BLaER1 (cell line): ENCODE data around the gene CMTM2.
A peak's percentile ranks its signal among the peaks of the same experiment; 100 is the strongest.
"Not testable (repeated sequence)": the region's sequence is repeated elsewhere in the genome, so short reads cannot be mapped to it uniquely, and the experiment has no call there.

Source experiments
- H3K27ac ChIP-seq: shearing (Covaris generic); formaldehyde crosslinking; 2 replicates; pipeline ENCODE4 v1.8.1; 2022
- H3K27me3 ChIP-seq: shearing (Covaris generic); formaldehyde crosslinking; 2 replicates; pipeline ENCODE4 v1.8.1; 2022
- H3K36me3 ChIP-seq: shearing (Covaris generic); formaldehyde crosslinking; 2 replicates; pipeline ENCODE4 v1.8.1; 2022
- H3K4me1 ChIP-seq: shearing (Covaris generic); formaldehyde crosslinking; 2 replicates; pipeline ENCODE4 v1.8.1; 2022
- H3K4me2 ChIP-seq: shearing (Covaris generic); formaldehyde crosslinking; 2 replicates; pipeline ENCODE4 v1.8.1; 2022
- H3K4me3 ChIP-seq: shearing (Covaris generic); formaldehyde crosslinking; 2 replicates; pipeline ENCODE4 v1.8.1; 2022
- H3K9ac ChIP-seq: shearing (Covaris generic); formaldehyde crosslinking; 2 replicates; pipeline ENCODE4 v1.8.1; 2022
- H3K9me3 ChIP-seq: shearing (Covaris generic); formaldehyde crosslinking; 2 replicates; pipeline ENCODE4 v1.8.1; 2022
- H4K20me1 ChIP-seq: shearing (Covaris generic); formaldehyde crosslinking; 2 replicates; pipeline ENCODE4 v1.8.1; 2022
- Cebpa-rat ChIP-seq: shearing (Covaris generic); IDR thresholded peaks from 2 replicates; pipeline ENCODE4 v1.8.1; 2022

CMTM2 gene

GRCh38 chr16:66566051-66566901 is 13.0 kb upstream of the CMTM2 start, which contains the start of gene CMTM1:
CMTM1 (plus strand) TSS chr16:66566439; CDS start chr16:66566514, 75 bp downstream.
- Histone ChIP-seq H4K20me1 (peaks cover 24% of the 10 kb centered on the region), H3K4me3 (no peak within 1 kb of the TSS), H3K9ac (no peak within 1 kb of the TSS), H3K4me2 (no peak within 1 kb of the TSS), H3K4me1 (peaks cover 34% of the 10 kb centered on the region), H3K27me3 (no peaks in the 10 kb centered on the region), H3K27ac (no peak within 1 kb of the TSS), H3K36me3 (peaks cover 67% of the 10 kb centered on the region), H3K9me3 (peaks cover 11% of the 10 kb centered on the region; the same call in 1 of the 2 replicates)
- no peak for TF ChIP-seq Cebpa-rat

- not testable (repeated sequence) for H3K4me2 ChIP-seq, H3K27ac ChIP-seq
- H3K36me3 ChIP-seq = peaks cover 59% of the 10 kb centered on the region
Observed at GRCh38 chr16:66567270-66567669, 12.0 kb upstream of the CMTM2 start.

GRCh38 chr16:66568355-66568754 is 10.9 kb upstream of the CMTM2 start:
- Histone ChIP-seq H4K20me1 (peaks cover 4% of the 10 kb centered on the region; the same call in 1 of the 2 replicates), H3K9me3 (peaks cover 11% of the 10 kb centered on the region; the same call in 1 of the 2 replicates), H3K9ac (no peak overlapping the region), H3K27me3 (no peaks in the 10 kb centered on the region), H3K4me3 (no peak overlapping the region), H3K27ac (no peak overlapping the region), H3K4me1 (peaks cover 31% of the 10 kb centered on the region), H3K36me3 (peaks cover 56% of the 10 kb centered on the region), H3K4me2 (no peak overlapping the region)
- TF ChIP-seq Cebpa-rat = no peak

More at GRCh38 chr16:66567270-66567669, 12.0 kb upstream of the CMTM2 start:
- H3K4me3 ChIP-seq, H3K9ac ChIP-seq, H3K27me3 ChIP-seq: not testable (repeated sequence)
- Histone ChIP-seq H3K9me3 (peaks cover 11% of the 10 kb centered on the region; the same call in 1 of the 2 replicates), H3K4me1 (peaks cover 34% of the 10 kb centered on the region), H4K20me1 (peaks cover 14% of the 10 kb centered on the region)

- Histone ChIP-seq H3K9ac (no peak overlapping the region), H3K9me3 (peaks cover 11% of the 10 kb centered on the region; the same call in 1 of the 2 replicates)
Observed at GRCh38 chr16:66569131-66569530, 10.1 kb upstream of the CMTM2 start.

GRCh38 chr16:66569827-66570405 is 9.3 kb upstream of the CMTM2 start:
- Histone ChIP-seq H4K20me1 (no peaks in the 10 kb centered on the region; the same call in 1 of the 2 replicates), H3K9ac (no peak overlapping the region), H3K9me3 (peaks cover 11% of the 10 kb centered on the region; the same call in 1 of the 2 replicates), H3K27me3 (no peaks in the 10 kb centered on the region), H3K27ac (no peak overlapping the region), H3K4me2 (no peak overlapping the region), H3K36me3 (peaks cover 40% of the 10 kb centered on the region), H3K4me3 (no peak overlapping the region), H3K4me1 (peaks cover 38% of the 10 kb centered on the region)
- no peak for TF ChIP-seq Cebpa-rat

More at GRCh38 chr16:66569131-66569530, 10.1 kb upstream of the CMTM2 start:
- Histone ChIP-seq H3K4me3 (no peak overlapping the region), H3K36me3 (peaks cover 48% of the 10 kb centered on the region), H3K4me2 (no peak overlapping the region), H3K27me3 (no peaks in the 10 kb centered on the region), H3K27ac (no peak overlapping the region), H3K4me1 (peaks cover 30% of the 10 kb centered on the region), H4K20me1 (no peaks in the 10 kb centered on the region; the same call in 1 of the 2 replicates)
- TF ChIP-seq Cebpa-rat = no peak

- Histone ChIP-seq H3K9ac (peak overlapping the region; percentile 1; the same call in 1 of the 2 replicates), H3K9me3 (no peaks in the 10 kb centered on the region), H3K4me2 (peak overlapping the region; percentile 61), H3K27me3 (no peaks in the 10 kb centered on the region), H3K4me3 (no peak overlapping the region), H3K27ac (peak overlapping the region; percentile 14; the same call in 1 of the 2 replicates), H4K20me1 (no peaks in the 10 kb centered on the region), H3K36me3 (peaks cover 16% of the 10 kb centered on the region; the same call in 1 of the 2 replicates), H3K4me1 (peaks cover 54% of the 10 kb centered on the region)
- TF ChIP-seq Cebpa-rat = no peak
Observed at GRCh38 chr16:66572356-66572755, 6.9 kb upstream of the CMTM2 start.

GRCh38 chr16:66574081-66574480 is 5.2 kb upstream of the CMTM2 start:
- Histone ChIP-seq H3K27me3 (no peaks in the 10 kb centered on the region), H3K4me1 (peaks cover 67% of the 10 kb centered on the region), H3K4me2 (peak overlapping the region; percentile 2; the same call in 1 of the 2 replicates), H3K9me3 (no peaks in the 10 kb centered on the region), H3K9ac (no peak overlapping the region), H4K20me1 (no peaks in the 10 kb centered on the region), H3K4me3 (no peak overlapping the region), H3K27ac (no peak overlapping the region), H3K36me3 (peaks cover 16% of the 10 kb centered on the region; the same call in 1 of the 2 replicates)
- TF ChIP-seq Cebpa-rat = no peak

- Histone ChIP-seq H4K20me1 (no peaks in the 10 kb centered on the region), H3K9me3 (no peaks in the 10 kb centered on the region), H3K36me3 (peaks cover 16% of the 10 kb centered on the region; the same call in 1 of the 2 replicates), H3K27me3 (no peaks in the 10 kb centered on the region), H3K4me1 (peaks cover 72% of the 10 kb centered on the region), H3K9ac (no peak overlapping the region), H3K4me3 (no peak overlapping the region), H3K27ac (no peak overlapping the region), H3K4me2 (peak overlapping the region; percentile 2; the same call in 1 of the 2 replicates)
- TF ChIP-seq Cebpa-rat = no peak
Observed at GRCh38 chr16:66574531-66574930, 4.7 kb upstream of the CMTM2 start.

GRCh38 chr16:66575060-66575459 is 4.2 kb upstream of the CMTM2 start:
- H3K36me3 ChIP-seq = peaks cover 12% of the 10 kb centered on the region; the same call in 1 of the 2 replicates
- no peak overlapping the region for H3K9ac ChIP-seq
- H3K4me3 ChIP-seq = no peak overlapping the region
- no peak overlapping the region for H3K4me2 ChIP-seq
- no peaks in the 10 kb centered on the region for H4K20me1 ChIP-seq
- no peak for TF ChIP-seq Cebpa-rat
- no peaks in the 10 kb centered on the region for H3K9me3 ChIP-seq
- no peaks in the 10 kb centered on the region for H3K27me3 ChIP-seq
- H3K27ac ChIP-seq = no peak overlapping the region
- peaks cover 77% of the 10 kb centered on the region for H3K4me1 ChIP-seq

- Histone ChIP-seq H3K36me3 (peaks cover under 1% of the 10 kb centered on the region; the same call in 1 of the 2 replicates), H4K20me1 (no peaks in the 10 kb centered on the region), H3K4me1 (peaks cover 84% of the 10 kb centered on the region), H3K4me3 (no peak overlapping the region), H3K9ac (no peak overlapping the region), H3K9me3 (no peaks in the 10 kb centered on the region), H3K4me2 (peak overlapping the region; percentile 93; the same call in 1 of the 2 replicates), H3K27me3 (no peaks in the 10 kb centered on the region), H3K27ac (no peak overlapping the region)
- no peak for TF ChIP-seq Cebpa-rat
Observed at GRCh38 chr16:66576296-66576695, 3.0 kb upstream of the CMTM2 start.
